DOHH2 (cell line): Measurements from ENCODE around the gene UBE2G2.
A peak's percentile ranks its signal among the peaks of the same experiment; 100 is the strongest.

ENCODE experiments used
- H3F3A ChIP-seq: fragments of 200-600 bp; sonication (generic), shearing (Covaris generic); 2 replicates; pipeline ENCODE4 v1.6.0; 2016; ENCODE audit warnings: antibody characterized with exemption, mild to moderate bottlenecking; ENCODE audit not compliant: control insufficient read depth, insufficient read depth
- H3K27ac ChIP-seq: fragments of 200-600 bp; sonication (generic); 2 replicates; pipeline ENCODE4 v1.5.1; 2014; ENCODE audit warnings: low read depth, mild to moderate bottlenecking, low read length, moderate library complexity
- H3K27me3 ChIP-seq: fragments of 200-600 bp; sonication (generic); 2 replicates; pipeline ENCODE4 v1.6.1; 2014; ENCODE audit warnings: mild to moderate bottlenecking, low read length, mixed read lengths; ENCODE audit not compliant: control insufficient read depth
- H3K36me3 ChIP-seq: fragments of 200-600 bp; sonication (generic); 2 replicates; pipeline ENCODE4 v1.6.1; 2014; ENCODE audit warnings: mild to moderate bottlenecking, low read length, moderate library complexity, mixed read lengths; ENCODE audit not compliant: control insufficient read depth
- H3K4me1 ChIP-seq: fragments of 200-600 bp; sonication (generic); 2 replicates; pipeline ENCODE4 v1.6.1; 2014; ENCODE audit warnings: mild to moderate bottlenecking, low read length, mixed read lengths; ENCODE audit not compliant: control insufficient read depth
- H3K4me2 ChIP-seq: fragments of 200-600 bp; sonication (generic); 2 replicates; pipeline ENCODE4 v1.6.0; 2014; ENCODE audit warnings: mild to moderate bottlenecking, low read length, moderate library complexity
- H3K4me3 ChIP-seq: fragments of 200-600 bp; sonication (generic); 2 replicates; pipeline ENCODE4 v1.5.1; 2014; ENCODE audit warnings: mild to moderate bottlenecking, low read length, mixed read lengths
- H3K79me2 ChIP-seq: fragments of 200-600 bp; sonication (generic); 2 replicates; pipeline ENCODE4 v1.6.1; 2014; ENCODE audit warnings: mild to moderate bottlenecking, low read length, mixed read lengths; ENCODE audit not compliant: control insufficient read depth
- H3K9me2 ChIP-seq: fragments of 200-600 bp; sonication (generic); replicated peaks from 2 replicates; pipeline ENCODE4 v1.6.1; 2014; ENCODE audit warnings: mild to moderate bottlenecking, low read length, mixed read lengths; ENCODE audit not compliant: control insufficient read depth
- H3K9me3 ChIP-seq: fragments of 200-600 bp; sonication (generic); 2 replicates; pipeline ENCODE4 v1.6.1; 2014; ENCODE audit warnings: antibody characterized with exemption, low read length, mixed read lengths; ENCODE audit not compliant: control insufficient read depth, insufficient read depth
- H4K20me1 ChIP-seq: fragments of 200-600 bp; sonication (generic); 2 replicates; pipeline ENCODE4 v1.6.0; 2014; ENCODE audit warnings: low read depth, mild to moderate bottlenecking, antibody characterized with exemption, low read length, moderate library complexity; ENCODE audit not compliant: control insufficient read depth, insufficient read depth
- EZH2phosphoT487 ChIP-seq: fragments of 200-600 bp; sonication (generic); IDR thresholded peaks from 2 replicates; pipeline ENCODE4 v1.6.1; 2017; ENCODE audit warnings: borderline replicate concordance, mild to moderate bottlenecking, antibody characterized with exemption, low read length, moderate library complexity, mixed read lengths
- TF ChIP-seq, protein P1 (sequence below): fragments of 200-600 bp; sonication (generic); IDR thresholded peaks from one replicate; pipeline ENCODE4 v1.5.1; 2014; ENCODE audit warnings: antibody characterized with exemption, mild to moderate bottlenecking, low read depth, low read length; ENCODE audit not compliant: poor library complexity, severe bottlenecking

Gene UBE2G2

DNA sequence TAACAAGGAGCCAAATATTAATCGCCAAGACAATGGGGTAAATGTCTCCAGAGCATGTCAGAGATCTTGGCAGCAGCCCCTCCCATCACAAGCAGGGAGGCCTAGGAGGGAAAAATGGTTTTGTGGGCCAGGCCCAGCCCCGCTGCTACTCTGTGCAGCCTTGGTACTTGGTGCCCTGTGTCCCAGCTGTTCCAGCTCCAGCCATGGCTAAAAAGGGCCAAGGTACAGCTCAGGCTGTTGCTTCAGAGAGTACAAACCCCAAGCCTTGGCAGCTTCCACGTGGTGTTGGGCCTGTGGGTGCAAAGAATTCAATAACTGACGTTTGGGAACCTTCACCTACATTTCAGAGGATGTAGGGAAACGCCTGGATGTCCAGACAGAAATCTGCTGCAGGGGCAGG is 10.4 kb downstream of the UBE2G2 start:
- TF ChIP-seq, protein P1, sequence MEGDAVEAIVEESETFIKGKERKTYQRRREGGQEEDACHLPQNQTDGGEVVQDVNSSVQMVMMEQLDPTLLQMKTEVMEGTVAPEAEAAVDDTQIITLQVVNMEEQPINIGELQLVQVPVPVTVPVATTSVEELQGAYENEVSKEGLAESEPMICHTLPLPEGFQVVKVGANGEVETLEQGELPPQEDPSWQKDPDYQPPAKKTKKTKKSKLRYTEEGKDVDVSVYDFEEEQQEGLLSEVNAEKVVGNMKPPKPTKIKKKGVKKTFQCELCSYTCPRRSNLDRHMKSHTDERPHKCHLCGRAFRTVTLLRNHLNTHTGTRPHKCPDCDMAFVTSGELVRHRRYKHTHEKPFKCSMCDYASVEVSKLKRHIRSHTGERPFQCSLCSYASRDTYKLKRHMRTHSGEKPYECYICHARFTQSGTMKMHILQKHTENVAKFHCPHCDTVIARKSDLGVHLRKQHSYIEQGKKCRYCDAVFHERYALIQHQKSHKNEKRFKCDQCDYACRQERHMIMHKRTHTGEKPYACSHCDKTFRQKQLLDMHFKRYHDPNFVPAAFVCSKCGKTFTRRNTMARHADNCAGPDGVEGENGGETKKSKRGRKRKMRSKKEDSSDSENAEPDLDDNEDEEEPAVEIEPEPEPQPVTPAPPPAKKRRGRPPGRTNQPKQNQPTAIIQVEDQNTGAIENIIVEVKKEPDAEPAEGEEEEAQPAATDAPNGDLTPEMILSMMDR = no peak
- TF ChIP-seq EZH2phosphoT487 = no peak
- H3K27ac ChIP-seq = no peak overlapping the region
- H3K79me2 ChIP-seq = peaks cover 100% of the 10 kb centered on the region
- H3F3A ChIP-seq = peaks cover 10% of the 10 kb centered on the region; the same call in 1 of the 2 replicates
- H3K9me2 ChIP-seq = no peaks in the 10 kb centered on the region
- H3K27me3 ChIP-seq = no peaks in the 10 kb centered on the region
- H3K4me2 ChIP-seq = peak overlapping the region; percentile 61; the same call in 1 of the 2 replicates
- H3K4me3 ChIP-seq = peak overlapping the region; percentile 42
- H3K4me1 ChIP-seq = peaks cover 48% of the 10 kb centered on the region
- no peaks in the 10 kb centered on the region for H3K9me3 ChIP-seq
- peaks cover 31% of the 10 kb centered on the region for H4K20me1 ChIP-seq
- H3K36me3 ChIP-seq = peaks cover 67% of the 10 kb centered on the region

DNA sequence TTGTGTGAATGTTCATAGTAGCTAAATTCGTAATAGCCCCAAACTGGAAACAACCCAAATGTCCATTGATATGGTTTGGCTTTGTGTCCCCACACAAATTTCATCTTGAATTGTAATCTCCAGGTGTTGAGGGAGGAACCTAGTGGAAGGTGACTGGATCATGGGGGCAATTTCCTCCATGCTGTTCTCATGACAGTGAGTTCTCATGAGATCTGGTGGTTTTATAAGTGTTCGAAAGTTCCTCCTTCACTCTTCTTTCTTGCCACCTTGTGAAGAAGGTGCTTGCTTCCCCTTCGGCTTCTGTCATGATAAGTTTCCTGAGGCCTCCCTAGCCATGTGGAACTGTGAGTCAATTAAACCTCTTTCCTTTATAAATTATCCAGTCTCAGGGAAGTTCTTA is 11.3 kb downstream of the UBE2G2 start:
- H3K27ac ChIP-seq = peak overlapping the region; percentile 57
- H3K4me2 ChIP-seq = peak overlapping the region; percentile 61
- peaks cover 33% of the 10 kb centered on the region for H4K20me1 ChIP-seq
- peak overlapping the region; percentile 42 for H3K4me3 ChIP-seq
- no peaks in the 10 kb centered on the region for H3K9me3 ChIP-seq
- H3K79me2 ChIP-seq = peaks cover 100% of the 10 kb centered on the region
- no peaks in the 10 kb centered on the region for H3K27me3 ChIP-seq
- H3K9me2 ChIP-seq = no peaks in the 10 kb centered on the region
- peaks cover 48% of the 10 kb centered on the region for H3K4me1 ChIP-seq
- peaks cover 10% of the 10 kb centered on the region; the same call in 1 of the 2 replicates for H3F3A ChIP-seq
- H3K36me3 ChIP-seq = peaks cover 71% of the 10 kb centered on the region
- TF ChIP-seq, protein P1 = no peak
- no peak for TF ChIP-seq EZH2phosphoT487

DNA sequence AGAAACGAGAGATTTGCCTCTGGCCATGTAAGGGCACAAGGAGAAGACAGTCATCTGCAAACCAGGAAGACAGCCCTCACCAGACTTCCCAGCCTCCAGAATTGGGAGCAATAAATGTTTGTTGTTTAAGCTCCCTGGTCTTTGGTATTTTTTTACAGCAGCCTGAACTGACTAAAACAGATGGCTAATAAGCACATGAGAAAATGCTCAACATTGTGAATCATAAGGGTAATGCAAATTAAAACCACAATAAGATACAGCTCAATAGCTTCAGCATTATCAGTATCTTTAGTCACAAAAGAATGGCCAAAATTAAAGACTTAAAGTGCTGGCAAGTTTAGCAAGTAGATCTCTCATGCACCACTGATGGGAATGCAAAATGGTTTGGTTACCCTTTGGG is 11.7 kb downstream of the UBE2G2 start:
- Histone ChIP-seq H4K20me1 (peaks cover 33% of the 10 kb centered on the region), H3K36me3 (peaks cover 76% of the 10 kb centered on the region)

More for the DNA sequence above, 11.7 kb downstream of the UBE2G2 start:
- Histone ChIP-seq H3F3A (peaks cover 10% of the 10 kb centered on the region; the same call in 1 of the 2 replicates), H3K9me3 (no peaks in the 10 kb centered on the region), H3K27me3 (no peaks in the 10 kb centered on the region), H3K4me2 (peak overlapping the region; percentile 61), H3K79me2 (peaks cover 100% of the 10 kb centered on the region), H3K27ac (peak overlapping the region; percentile 57), H3K4me1 (peaks cover 48% of the 10 kb centered on the region), H3K4me3 (peak overlapping the region; percentile 42), H3K9me2 (no peaks in the 10 kb centered on the region)
- no peak for TF ChIP-seq EZH2phosphoT487
- TF ChIP-seq, protein P1 = no peak
